Ectodermal cell (in vitro differentiated cells): Measurements from ENCODE around the gene NCS1.

ENCODE experiments used
- H3K27ac ChIP-seq: 2 replicates; pipeline ENCODE4 v1.7.0; 2013; ENCODE audit warnings: mild to moderate bottlenecking, low read depth, low read length; ENCODE audit not compliant: insufficient read depth, poor library complexity, severe bottlenecking
- H3K27me3 ChIP-seq: 2 replicates; pipeline ENCODE4 v1.7.0; 2013; ENCODE audit warnings: mild to moderate bottlenecking, low read length; ENCODE audit not compliant: insufficient read depth, control insufficient read depth, poor library complexity, severe bottlenecking
- H3K36me3 ChIP-seq: one replicate; pipeline ENCODE4 v1.7.0; 2013; ENCODE audit warnings: low read length; ENCODE audit not compliant: control insufficient read depth, insufficient read depth
- H3K4me1 ChIP-seq: one replicate; pipeline ENCODE4 v1.7.0; 2013; ENCODE audit warnings: low read length; ENCODE audit not compliant: control insufficient read depth, insufficient read depth
- H3K4me3 ChIP-seq: 2 replicates; pipeline ENCODE4 v1.7.0; 2013; ENCODE audit warnings: low read depth, low read length, control low read depth; ENCODE audit not compliant: insufficient read depth
- H3K9me3 ChIP-seq: 2 replicates; pipeline ENCODE4 v1.7.0; 2013; ENCODE audit warnings: mild to moderate bottlenecking, low read length, moderate library complexity; ENCODE audit not compliant: control insufficient read depth
- whole genome bisulfite sequencing, 2 experiments: methylation state at CpG; one replicate each; pipeline ENCODE4 v1.1.7; 2013; ENCODE audit warnings: missing lambda C conversion rate in 2 of 2; 5-methylcytosine and 5-hydroxymethylcytosine counted together

The NCS1 gene

DNA sequence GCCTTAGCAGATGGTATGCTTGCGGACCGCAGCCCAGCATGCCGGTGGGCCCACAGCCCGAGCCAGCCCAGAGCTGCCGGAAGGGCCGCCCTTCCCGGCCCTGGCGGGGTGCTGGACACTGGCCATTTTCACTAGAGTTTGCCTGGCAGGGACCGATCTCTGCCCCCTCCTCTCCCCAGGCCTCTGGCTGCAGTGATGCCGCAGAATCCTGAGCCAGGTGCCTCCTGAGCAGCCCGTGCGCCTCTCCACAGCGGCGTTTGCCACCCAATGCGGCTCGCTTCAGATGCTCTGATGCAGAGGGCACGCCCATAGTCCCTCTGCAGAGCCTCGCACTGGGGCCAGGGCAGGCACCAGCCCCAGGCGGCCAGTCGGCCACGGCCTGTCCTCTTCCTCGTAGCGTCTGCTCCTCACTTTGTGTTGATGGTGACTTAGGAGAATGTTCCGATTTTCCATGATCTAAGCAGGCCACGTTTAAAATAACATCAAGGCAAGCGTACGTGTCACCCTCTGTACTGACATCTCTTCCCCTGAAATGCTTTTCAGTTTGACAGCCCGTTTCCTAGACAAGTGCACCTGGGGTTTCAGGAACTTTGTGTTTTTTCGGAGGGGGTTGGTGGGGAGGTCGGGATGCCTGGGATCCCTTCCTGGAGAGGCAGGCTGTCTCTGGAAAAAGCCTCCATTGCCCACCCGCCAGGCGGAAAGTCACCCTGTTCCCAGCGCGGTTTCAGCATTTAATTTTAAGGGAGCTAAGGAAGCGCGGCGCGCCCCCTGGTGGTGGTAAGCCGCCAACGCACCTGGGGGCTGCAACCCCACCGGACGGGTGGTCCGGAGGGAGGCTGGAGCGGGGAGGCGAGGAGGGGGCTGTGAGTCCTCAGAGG lies 63.6 kb downstream of the NCS1 start:
- H3K36me3 ChIP-seq, result peaks cover 6% of the 10 kb centered on the region
- no peak overlapping the region for H3K27ac ChIP-seq
- H3K9me3 ChIP-seq, result no peaks in the 10 kb centered on the region
- H3K4me3 ChIP-seq, result no peak overlapping the region
- peaks cover 6% of the 10 kb centered on the region for H3K4me1 ChIP-seq
- 58 to 62% methylated on average over 45 of the region's 45 CpGs for WGBS, 2 experiments
- H3K27me3 ChIP-seq, result no peaks in the 10 kb centered on the region

DNA sequence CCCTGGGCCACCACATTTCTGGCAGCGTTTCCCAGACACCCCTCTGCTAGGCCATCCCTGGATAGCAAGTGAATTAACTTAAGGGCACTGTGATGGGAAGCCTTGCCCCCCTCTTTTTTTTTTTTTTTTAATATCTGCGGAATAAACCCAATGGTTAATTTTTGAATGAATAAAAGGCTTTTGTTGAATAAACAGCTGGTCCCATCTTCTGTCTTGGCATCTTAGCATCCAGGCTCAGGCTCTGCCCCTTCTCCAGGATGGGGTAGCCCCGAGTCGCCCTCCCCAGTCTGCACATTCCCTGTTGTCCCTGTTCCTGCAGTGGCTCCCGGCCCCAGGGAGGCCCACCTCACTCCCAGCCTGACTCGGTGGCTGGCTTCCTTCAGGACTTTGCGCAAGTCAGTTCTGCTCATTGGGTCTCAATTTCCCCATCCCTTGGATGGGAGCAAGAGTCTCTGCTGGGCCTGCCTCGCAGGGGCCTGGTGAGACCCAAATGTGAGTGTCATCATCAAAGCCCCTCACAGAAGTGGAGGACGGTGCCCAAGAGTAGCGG lies 64.3 kb downstream of the NCS1 start:
- WGBS, 2 experiments, result 77 to 82% methylated on average over 10 of the region's 10 CpGs

DNA sequence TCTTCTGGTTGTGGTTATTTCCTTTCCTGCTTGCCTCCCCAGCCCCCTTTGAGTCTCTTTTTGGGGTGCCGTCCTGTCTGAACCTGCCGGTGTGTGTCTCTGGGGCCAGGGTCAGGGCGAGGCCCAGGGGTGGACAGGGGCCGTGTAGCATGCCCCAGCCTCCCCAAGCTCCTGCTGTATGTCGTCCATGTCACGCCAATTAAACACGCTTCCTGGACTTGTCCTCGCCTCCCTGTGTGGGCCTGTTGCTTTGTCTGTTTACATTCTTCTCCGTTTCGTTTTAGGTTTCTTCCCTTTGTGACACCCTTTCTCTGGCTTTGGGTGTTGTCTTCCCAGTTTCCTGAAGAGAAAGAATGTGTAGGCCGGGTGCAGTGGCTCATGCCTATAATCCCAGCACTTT lies 64.9 kb downstream of the NCS1 start:
- no peaks in the 10 kb centered on the region for H3K27me3 ChIP-seq
- H3K4me1 ChIP-seq, result peaks cover 6% of the 10 kb centered on the region
- no peak overlapping the region for H3K27ac ChIP-seq
- no peaks in the 10 kb centered on the region for H3K9me3 ChIP-seq
- no peak overlapping the region for H3K4me3 ChIP-seq
- peaks cover 6% of the 10 kb centered on the region for H3K36me3 ChIP-seq
- WGBS, 2 experiments, result 85 to 88% methylated on average over 11 of the region's 11 CpGs

More for the DNA sequence above, 64.3 kb downstream of the NCS1 start:
- Histone ChIP-seq H3K9me3 (no peaks in the 10 kb centered on the region), H3K4me1 (peaks cover 6% of the 10 kb centered on the region), H3K27ac (no peak overlapping the region), H3K36me3 (peaks cover 6% of the 10 kb centered on the region), H3K27me3 (no peaks in the 10 kb centered on the region), H3K4me3 (no peak overlapping the region)

DNA sequence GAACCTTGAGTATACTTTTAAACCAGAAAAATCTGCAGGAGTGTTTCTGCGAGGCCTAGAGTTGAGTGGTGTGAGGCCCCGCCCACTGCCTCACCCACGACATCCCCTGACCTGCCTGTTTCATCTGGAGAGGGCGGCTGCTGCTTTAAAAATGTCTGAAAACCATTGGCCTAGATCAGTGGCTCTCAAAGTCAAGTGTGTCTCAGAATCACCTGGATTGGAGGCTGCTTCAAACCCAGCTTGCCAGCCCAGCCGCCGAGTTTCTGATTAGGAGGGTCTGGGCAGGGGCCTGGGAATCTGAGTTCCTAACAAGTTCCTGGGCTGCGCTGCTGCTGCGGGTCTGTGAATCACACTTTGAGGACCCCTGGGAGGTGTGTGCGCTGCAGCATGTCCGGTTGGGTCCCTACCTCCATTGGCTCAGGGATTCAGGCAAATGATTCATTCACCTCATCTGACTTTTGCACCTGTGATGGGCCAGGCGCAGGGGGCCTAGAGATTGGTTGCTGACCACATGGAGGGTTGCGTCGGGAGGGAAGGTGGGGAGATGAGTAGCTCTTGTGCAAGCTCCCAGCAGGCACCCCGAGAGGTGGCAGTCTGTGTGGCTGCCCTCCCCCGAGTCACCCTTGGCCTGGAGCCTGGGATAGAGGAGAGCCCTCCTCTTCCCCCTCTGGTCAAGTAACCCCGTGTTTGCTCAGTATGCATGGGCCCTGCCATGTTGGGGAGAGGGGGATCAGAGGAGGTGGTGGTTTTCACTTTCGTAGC lies 65.7 kb downstream of the NCS1 start:
- H3K9me3 ChIP-seq, result no peaks in the 10 kb centered on the region
- H3K27me3 ChIP-seq, result no peaks in the 10 kb centered on the region
- H3K36me3 ChIP-seq, result peaks cover 4% of the 10 kb centered on the region
- WGBS, 2 experiments, result 90 to 92% methylated on average over 17 of the region's 17 CpGs
- no peak overlapping the region for H3K4me3 ChIP-seq
- H3K27ac ChIP-seq, result no peak overlapping the region
- peaks cover 6% of the 10 kb centered on the region for H3K4me1 ChIP-seq

DNA sequence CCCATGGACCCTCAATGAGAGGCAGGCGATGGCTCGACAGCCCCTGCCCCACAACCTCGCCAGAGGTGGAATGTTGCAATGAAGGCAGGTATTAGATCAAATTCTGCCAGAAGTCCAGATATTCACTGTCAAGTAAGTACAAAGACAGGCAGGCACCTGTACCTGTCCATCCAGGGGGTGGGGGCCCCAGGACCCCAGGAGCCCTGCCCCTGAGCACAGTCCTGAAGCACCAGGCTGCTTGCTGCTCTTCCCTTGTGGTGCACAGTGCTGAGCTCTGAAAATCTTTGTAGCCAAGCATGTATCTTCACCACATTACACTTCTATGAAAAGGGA lies 67.1 kb downstream of the NCS1 start:
- Histone ChIP-seq H3K27ac (no peak overlapping the region), H3K36me3 (no peaks in the 10 kb centered on the region)
- 95 to 96% methylated on average over 3 of the region's 3 CpGs for whole genome bisulfite sequencing, 2 experiments

DNA sequence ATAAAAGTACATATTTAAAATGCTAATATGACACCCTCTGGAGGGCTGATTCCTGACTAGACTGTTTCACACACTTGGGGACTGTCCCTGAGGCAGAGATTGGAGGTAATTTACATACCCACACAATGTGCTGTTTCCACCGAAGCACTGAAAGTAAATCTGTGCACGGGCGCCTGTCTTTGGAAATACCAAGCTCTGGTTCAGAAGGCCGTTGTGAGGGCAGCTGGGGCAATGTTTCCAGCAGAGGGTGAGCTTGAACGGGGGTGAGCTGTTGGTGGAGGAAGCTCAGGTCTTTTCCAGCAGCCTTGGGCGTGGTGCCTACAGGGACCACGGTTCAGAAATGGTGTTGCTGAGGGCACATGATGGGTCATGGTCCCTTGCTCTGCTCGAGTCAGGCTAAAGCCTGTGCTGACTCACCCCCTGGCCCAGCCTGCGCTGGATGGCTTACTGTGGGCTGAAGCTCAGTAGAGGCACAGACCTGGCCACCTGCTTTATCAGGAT lies 67.6 kb downstream of the NCS1 start:
- H3K9me3 ChIP-seq, result no peaks in the 10 kb centered on the region
- H3K4me3 ChIP-seq, result no peak overlapping the region
- 81 to 84% methylated on average over 9 of the region's 9 CpGs for WGBS, 2 experiments
- H3K27ac ChIP-seq, result no peak overlapping the region
- peaks cover 6% of the 10 kb centered on the region for H3K4me1 ChIP-seq
- no peaks in the 10 kb centered on the region for H3K36me3 ChIP-seq
- H3K27me3 ChIP-seq, result no peaks in the 10 kb centered on the region

More for the DNA sequence above, 67.1 kb downstream of the NCS1 start:
- H3K4me1 ChIP-seq, result peaks cover 6% of the 10 kb centered on the region
- H3K4me3 ChIP-seq, result no peak overlapping the region
- H3K9me3 ChIP-seq, result no peaks in the 10 kb centered on the region
- H3K27me3 ChIP-seq, result no peaks in the 10 kb centered on the region

DNA sequence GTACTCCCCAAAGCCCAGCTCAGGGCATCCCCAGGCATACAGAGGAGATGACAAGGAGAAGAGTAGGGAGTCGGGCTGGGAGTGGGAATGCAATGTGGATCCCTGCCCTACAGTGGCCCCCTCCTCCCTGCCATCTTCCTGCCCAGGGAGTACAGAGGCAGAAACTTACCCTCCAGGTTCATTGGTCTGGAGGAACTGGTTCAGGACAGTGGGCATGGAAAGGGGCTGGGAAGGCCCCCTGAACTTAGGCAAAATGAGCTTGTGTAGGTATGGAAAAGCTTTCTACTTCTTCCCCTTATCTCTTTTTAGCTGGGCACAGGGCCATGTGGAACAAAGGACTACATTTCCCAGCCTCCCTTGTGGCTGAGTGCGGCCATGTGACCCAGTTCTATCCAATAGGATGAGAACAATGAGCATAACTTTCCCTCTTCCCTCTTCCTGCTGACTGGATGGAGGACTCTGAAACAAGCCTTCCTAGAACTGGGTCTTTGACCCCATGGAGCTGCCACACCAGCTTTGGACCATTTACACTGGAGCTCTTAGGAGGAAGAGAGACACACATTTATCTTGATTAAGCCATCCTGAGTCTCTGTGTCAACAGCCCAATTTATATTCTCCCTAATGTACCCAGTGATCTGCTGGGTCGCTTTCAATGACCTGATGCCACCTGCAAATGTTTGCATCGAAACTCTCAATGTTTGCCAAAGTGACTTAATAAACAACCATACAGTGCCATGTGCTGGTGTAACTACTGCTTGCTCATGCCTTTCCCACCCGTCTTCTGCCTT lies 68.4 kb downstream of the NCS1 start:
- Histone ChIP-seq H3K27me3 (no peaks in the 10 kb centered on the region), H3K9me3 (no peaks in the 10 kb centered on the region), H3K36me3 (no peaks in the 10 kb centered on the region), H3K4me3 (no peak overlapping the region), H3K27ac (no peak overlapping the region), H3K4me1 (peaks cover 6% of the 10 kb centered on the region)
- WGBS, 2 experiments, result 81 to 82% methylated on average over 5 of the region's 5 CpGs

DNA sequence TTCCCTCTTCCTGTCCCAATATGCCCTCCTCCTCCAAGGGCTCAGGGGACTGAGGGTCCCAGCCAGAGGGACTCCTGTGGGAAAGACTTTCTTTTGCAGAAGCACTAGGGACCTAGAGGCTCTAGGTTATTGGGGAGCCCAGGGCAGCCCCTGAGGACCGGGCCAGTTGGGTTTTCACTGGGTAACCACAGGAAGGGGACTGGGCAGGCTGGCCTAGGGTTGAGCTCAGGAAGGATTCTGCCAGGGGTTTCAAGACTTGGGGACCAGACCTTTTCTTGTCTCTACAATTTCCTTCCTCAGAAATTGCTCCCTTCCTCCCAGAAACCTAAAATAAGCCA lies 69.0 kb downstream of the NCS1 start:
- 96 to 98% methylated on average over 1 of the region's 1 CpG for WGBS, 2 experiments
- peaks cover 5% of the 10 kb centered on the region for H3K4me1 ChIP-seq

DNA sequence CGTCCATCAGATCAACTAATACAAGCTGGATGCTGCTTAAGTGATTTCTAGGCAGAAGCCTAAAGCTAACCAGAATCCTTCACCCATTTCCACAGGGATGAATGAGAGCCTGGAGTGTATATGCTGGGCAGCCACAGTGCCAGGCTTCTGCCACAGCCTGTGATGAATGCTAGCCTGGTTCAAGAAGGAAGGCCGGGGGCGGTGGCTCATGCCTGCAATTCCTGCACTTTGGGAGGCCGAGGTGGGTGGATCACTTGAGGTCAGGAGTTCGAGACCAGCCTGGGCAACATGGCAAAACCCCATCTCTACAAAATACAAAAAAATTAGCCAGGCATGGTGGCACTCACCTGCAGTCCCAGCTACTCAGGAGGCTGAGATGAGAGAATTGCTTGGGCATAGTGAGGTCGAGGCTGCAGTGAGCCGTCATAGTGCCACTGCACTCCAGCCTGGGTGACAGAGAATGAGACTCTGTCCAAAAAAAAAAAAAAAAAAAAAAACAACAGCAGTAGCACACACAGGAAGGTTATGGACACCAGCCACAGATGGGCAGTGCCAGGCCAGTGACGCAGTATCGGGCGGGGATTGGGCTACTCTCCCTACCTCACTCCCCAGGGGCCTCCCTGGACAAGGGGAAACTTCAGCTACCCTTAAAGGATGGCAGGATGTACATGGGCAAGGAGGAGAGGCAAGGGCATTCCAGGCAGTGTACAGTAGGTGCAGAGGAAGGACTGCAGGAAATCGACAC lies 70.2 kb downstream of the NCS1 start:
- Histone ChIP-seq H3K4me3 (no peak overlapping the region), H3K36me3 (no peaks in the 10 kb centered on the region), H3K27me3 (no peaks in the 10 kb centered on the region), H3K4me1 (no peaks in the 10 kb centered on the region), H3K9me3 (no peaks in the 10 kb centered on the region), H3K27ac (no peak overlapping the region)
- 91% methylated on average over 11 of the region's 11 CpGs for WGBS, 2 experiments

More for the DNA sequence above, 69.0 kb downstream of the NCS1 start:
- no peak overlapping the region for H3K27ac ChIP-seq
- H3K9me3 ChIP-seq, result no peaks in the 10 kb centered on the region
- no peak overlapping the region for H3K4me3 ChIP-seq
- H3K27me3 ChIP-seq, result no peaks in the 10 kb centered on the region
- no peaks in the 10 kb centered on the region for H3K36me3 ChIP-seq
